Breast epithelium (tissue), 3 donors: Measurements from ENCODE around the gene BRD7.

ENCODE experiments used
- POLR2A ChIP-seq: fragments of 450-650 bp; IDR thresholded peaks from one replicate; pipeline ENCODE4 v1.6.1; 2016; ENCODE audit warnings: antibody characterized with exemption, mild to moderate bottlenecking, moderate library complexity
- POLR2AphosphoS5 ChIP-seq, 3 donors: sonication (generic); formaldehyde crosslinking; IDR thresholded peaks; one replicate each; pipeline ENCODE4 v1.6.1; 2017; ENCODE audit warnings: antibody characterized with exemption in 3 of 3
- TF ChIP-seq, protein P1 (sequence below), 3 donors: fragments of 450-650 bp; IDR thresholded peaks; one replicate each; pipeline ENCODE4 v1.5.1; 2016 to 2017; ENCODE audit warnings: antibody characterized with exemption in 3 of 3, mild to moderate bottlenecking in 3 of 3, moderate library complexity in 3 of 3

DNA sequence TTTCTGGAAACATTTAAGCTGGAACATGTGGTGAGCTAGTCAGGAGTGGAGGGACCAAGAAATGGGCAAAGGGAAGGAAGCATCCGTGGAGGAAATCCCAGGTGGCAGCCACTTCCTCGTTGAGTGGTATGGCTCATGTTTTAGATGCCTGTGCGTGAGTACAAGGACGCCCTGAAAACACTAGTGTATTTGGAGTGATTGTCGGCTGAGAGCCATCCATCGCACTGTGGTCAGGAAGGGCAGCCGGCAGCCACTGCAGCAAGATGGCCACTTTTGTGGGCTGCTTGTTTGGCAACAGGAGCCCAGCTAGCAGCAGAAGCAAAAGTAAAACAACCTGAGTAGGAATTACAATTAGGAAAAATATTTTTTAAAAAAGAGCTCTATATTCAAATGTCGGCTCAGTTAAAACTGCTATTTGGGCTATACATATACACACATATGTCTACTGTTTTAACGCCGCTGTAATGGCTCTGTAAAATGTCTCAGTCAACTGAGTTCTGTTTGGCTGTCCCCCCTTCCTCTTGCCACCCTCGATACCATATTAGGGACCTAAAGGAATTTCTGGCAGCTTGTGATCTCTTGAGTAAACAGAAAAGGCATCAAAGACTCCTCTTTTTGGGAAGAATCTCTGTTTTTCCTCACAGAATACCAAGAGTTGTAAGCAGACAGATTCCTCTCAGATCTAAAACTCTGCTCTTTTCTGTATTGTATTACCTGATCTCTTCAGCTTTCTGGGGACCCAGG is 39.2 kb downstream of the BRD7 start:
- TF ChIP-seq, protein P1, sequence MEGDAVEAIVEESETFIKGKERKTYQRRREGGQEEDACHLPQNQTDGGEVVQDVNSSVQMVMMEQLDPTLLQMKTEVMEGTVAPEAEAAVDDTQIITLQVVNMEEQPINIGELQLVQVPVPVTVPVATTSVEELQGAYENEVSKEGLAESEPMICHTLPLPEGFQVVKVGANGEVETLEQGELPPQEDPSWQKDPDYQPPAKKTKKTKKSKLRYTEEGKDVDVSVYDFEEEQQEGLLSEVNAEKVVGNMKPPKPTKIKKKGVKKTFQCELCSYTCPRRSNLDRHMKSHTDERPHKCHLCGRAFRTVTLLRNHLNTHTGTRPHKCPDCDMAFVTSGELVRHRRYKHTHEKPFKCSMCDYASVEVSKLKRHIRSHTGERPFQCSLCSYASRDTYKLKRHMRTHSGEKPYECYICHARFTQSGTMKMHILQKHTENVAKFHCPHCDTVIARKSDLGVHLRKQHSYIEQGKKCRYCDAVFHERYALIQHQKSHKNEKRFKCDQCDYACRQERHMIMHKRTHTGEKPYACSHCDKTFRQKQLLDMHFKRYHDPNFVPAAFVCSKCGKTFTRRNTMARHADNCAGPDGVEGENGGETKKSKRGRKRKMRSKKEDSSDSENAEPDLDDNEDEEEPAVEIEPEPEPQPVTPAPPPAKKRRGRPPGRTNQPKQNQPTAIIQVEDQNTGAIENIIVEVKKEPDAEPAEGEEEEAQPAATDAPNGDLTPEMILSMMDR (IDR thresholded peaks at IDR 0.05): no peak
- TF ChIP-seq POLR2AphosphoS5 (IDR thresholded peaks at IDR 0.05): no peak
- TF ChIP-seq POLR2A: no peak
